Tibial nerve (tissue), 4 donors: ENCODE measurements around the gene EPHB4.

Experiments
- CTCF ChIP-seq, 5 experiments: fragments of 200-600 bp in 3 of 5; fragments of 450-650 bp in 2 of 5; sonication (generic) in 3 of 5; IDR thresholded peaks; one replicate each; pipeline ENCODE4 v1.5.1; 2016 to 2019; ENCODE audit warnings: antibody characterized with exemption in 5 of 5, mild to moderate bottlenecking in 3 of 5, moderate library complexity in 2 of 5
- EP300 ChIP-seq, 2 donors: sonication (generic); formaldehyde crosslinking; IDR thresholded peaks; one replicate each; pipeline ENCODE4 v1.6.1; 2017; ENCODE audit warnings: antibody characterized with exemption in 2 of 2, mild to moderate bottlenecking in 1 of 2
- POLR2A ChIP-seq, 2 donors: fragments of 450-650 bp; IDR thresholded peaks; one replicate each; pipeline ENCODE4 v1.6.1; 2017; ENCODE audit warnings: antibody characterized with exemption in 2 of 2, mild to moderate bottlenecking in 2 of 2, moderate library complexity in 2 of 2

- TF ChIP-seq CTCF (IDR thresholded peaks at IDR 0.05) (no peak), EP300 (IDR thresholded peaks at IDR 0.05) (no peak), POLR2A (IDR thresholded peaks at IDR 0.05) (no peak)
These were observed 38.1 kb upstream of the EPHB4 start for GRCh38 chr7:100865372-100865911.
